Esophagus muscularis mucosa (tissue), 4 donors: ENCODE data around the gene ARFGAP1. TPM values are rescaled to one million over a fixed set of nuclear protein-coding genes. Genes with fewer than 3 reads are reported as not detected.

ENCODE experiments used
- DNase-seq: peaks from one replicate; pipeline ENCODE4 v3.0.0-alpha.2; 2017; ENCODE audit errors: extremely low spot score
- H3K27ac ChIP-seq, 4 donors: fragments of 200-600 bp; sonication (generic); replicated peaks in 1 of 4; 1 replicate in 3 of 4; 2 replicates in 1 of 4; pipeline ENCODE4 v1.5.1; 2016 to 2019; ENCODE audit warnings: mild to moderate bottlenecking in 1 of 4
- H3K27me3 ChIP-seq, 4 donors: fragments of 200-600 bp; sonication (generic); one replicate each; pipeline versions ENCODE4 v1.5.1 to v1.6.0; 2016 to 2019
- H3K36me3 ChIP-seq, 4 donors: fragments of 200-600 bp; sonication (generic); one replicate each; pipeline ENCODE4 v1.5.1; 2016 to 2019
- H3K4me1 ChIP-seq, 4 donors: fragments of 200-600 bp; sonication (generic); one replicate each; pipeline ENCODE4 v1.5.1; 2016 to 2019
- H3K4me3 ChIP-seq, 4 donors: fragments of 200-600 bp; sonication (generic); 1 replicate in 2 of 4; 2 replicates in 2 of 4; pipeline ENCODE4 v1.5.1; 2016 to 2019; ENCODE audit warnings: mild to moderate bottlenecking in 4 of 4, moderate library complexity in 1 of 4
- H3K9me3 ChIP-seq, 4 donors: fragments of 200-600 bp; sonication (generic); 1 replicate in 3 of 4; 2 replicates in 1 of 4; pipeline ENCODE4 v1.5.1; 2016 to 2019
- CTCF ChIP-seq, 3 experiments: fragments of 200-600 bp in 2 of 3; fragments of 450-650 bp in 1 of 3; sonication (generic) in 2 of 3; IDR thresholded peaks; one replicate each; pipeline ENCODE4 v1.5.1; 2017 to 2019; ENCODE audit warnings: antibody characterized with exemption in 3 of 3, mild to moderate bottlenecking in 2 of 3, moderate library complexity in 1 of 3
- EP300 ChIP-seq: sonication (generic); formaldehyde crosslinking; IDR thresholded peaks from one replicate; pipeline ENCODE4 v1.6.1; 2017; ENCODE audit warnings: antibody characterized with exemption
- POLR2A ChIP-seq: fragments of 450-650 bp; IDR thresholded peaks from one replicate; pipeline ENCODE4 v1.6.1; 2017; ENCODE audit warnings: antibody characterized with exemption, moderate library complexity, mild to moderate bottlenecking, low read depth
- POLR2AphosphoS5 ChIP-seq, 2 donors: sonication (generic); formaldehyde crosslinking; IDR thresholded peaks; one replicate each; pipeline ENCODE4 v1.6.1; 2017; ENCODE audit warnings: antibody characterized with exemption in 2 of 2
- WGBS: methylation state at CpG from one replicate; pipeline ENCODE4 v1.1.5; 2018; 5-methylcytosine and 5-hydroxymethylcytosine counted together
- intact Hi-C: fragments of 100-400 bp; cut with DNase I; formaldehyde crosslinking; loops from one replicate; pipeline ENCODE4 v1.15.1; 2023
- total RNA-seq, 4 donors: library from RNA; depleted of rRNA; stranded (reverse); fragments of >200 nt; gene quantifications; one replicate each; pipeline versions ENCODE4 v1.1.0 to v1.2.1, GENCODE V29; 2016

The ARFGAP1 gene
- total RNA-seq, 4 donors from 2014 or later: 35.8 to 50.9 (median 39.5) TPM

DNA sequence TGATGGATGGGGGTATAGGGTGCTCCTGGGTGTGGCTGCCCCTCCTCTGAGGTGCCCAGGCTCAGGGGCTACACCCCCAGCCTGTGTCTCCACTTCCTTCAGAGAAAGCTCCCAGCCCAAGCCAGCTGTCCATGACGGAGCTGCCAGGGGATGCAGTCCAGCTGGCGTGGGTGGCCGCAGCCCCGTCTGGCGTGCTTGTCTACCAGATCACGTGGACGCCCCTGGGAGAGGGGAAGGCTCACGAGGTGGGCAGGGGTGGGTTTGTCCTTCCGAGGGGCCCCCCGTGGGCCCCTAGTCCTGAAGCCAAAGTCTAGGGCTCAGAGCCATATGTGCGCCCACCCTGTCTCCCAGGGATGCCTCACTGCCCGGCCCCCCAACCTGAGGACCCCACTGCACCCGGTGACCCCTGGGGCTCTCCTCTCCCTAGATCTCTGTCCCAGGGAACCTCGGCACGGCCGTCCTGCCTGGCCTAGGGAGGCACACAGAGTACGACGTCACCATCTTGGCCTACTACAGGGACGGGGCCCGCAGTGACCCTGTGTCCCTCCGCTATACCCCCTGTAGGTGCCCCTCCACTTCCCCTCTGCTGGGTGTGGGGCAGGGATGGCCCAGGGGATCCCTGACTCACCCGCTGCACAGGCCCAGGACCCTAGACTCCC lies 40.2 kb downstream of the ARFGAP1 start:
- Histone ChIP-seq H3K27me3 (peaks cover 0 to 70% (median 12%) of the 10 kb centered on the region in 4 donors), H3K27ac (no peak overlapping the region), H3K4me1 (peaks cover 0 to 20% (median 14%) of the 10 kb centered on the region in 4 donors), H3K9me3 (no peaks in the 10 kb centered on the region), H3K4me3 (no peak overlapping the region), H3K36me3 (no peaks in the 10 kb centered on the region)
- intact Hi-C loops: no loop called here
- no peak for DNase-seq
- no peak for TF ChIP-seq POLR2A
- TF ChIP-seq POLR2AphosphoS5 (IDR thresholded peaks at IDR 0.05): no peak
- TF ChIP-seq CTCF (IDR thresholded peaks at IDR 0.05): no peak
- no peak for TF ChIP-seq EP300
- 61% methylated on average over 7 of the region's 22 CpGs for WGBS

- DNase-seq: no peak
- Histone ChIP-seq H3K4me3 (no peak overlapping the region), H3K4me1 (peaks cover 0 to 20% (median 14%) of the 10 kb centered on the region in 4 donors), H3K36me3 (no peaks in the 10 kb centered on the region), H3K27me3 (peaks cover 0 to 67% (median 10%) of the 10 kb centered on the region in 4 donors), H3K27ac (no peak overlapping the region), H3K9me3 (no peaks in the 10 kb centered on the region)
- TF ChIP-seq POLR2AphosphoS5 (IDR thresholded peaks at IDR 0.05): no peak
- TF ChIP-seq EP300: no peak
- TF ChIP-seq POLR2A: no peak
- TF ChIP-seq CTCF (IDR thresholded peaks at IDR 0.05): no peak
- intact Hi-C loops: no loop called here
- 79% methylated on average over 19 of the region's 25 CpGs for WGBS
These were observed 40.9 kb downstream of the ARFGAP1 start for GRCh38 chr20:63313349-63314014.

DNA sequence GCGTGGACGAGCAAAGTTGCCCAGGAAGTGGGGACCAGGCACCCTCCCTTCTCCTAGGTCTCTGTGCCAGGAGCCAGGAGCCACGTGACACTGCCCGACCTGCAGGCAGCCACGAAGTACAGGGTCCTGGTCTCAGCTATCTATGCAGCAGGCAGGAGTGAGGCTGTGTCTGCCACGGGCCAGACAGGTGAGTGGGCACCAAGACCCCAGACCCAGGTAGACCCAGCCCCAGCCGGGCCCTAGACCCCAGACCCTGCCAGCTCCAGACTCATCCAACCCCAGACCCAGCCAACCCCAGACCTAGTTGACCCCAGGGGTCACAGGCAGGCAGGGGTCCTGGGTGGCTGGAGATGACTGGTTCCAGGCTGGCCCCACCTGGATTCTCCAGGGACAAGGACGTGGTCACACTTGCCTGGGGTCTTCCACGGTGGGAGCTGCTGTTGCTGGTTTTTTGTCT lies 41.4 kb downstream of the ARFGAP1 start:
- DNase-seq: no peak
- Histone ChIP-seq H3K36me3 (no peaks in the 10 kb centered on the region), H3K27ac (no peak overlapping the region), H3K27me3 (peaks cover 0 to 67% (median 6%) of the 10 kb centered on the region in 4 donors), H3K9me3 (no peaks in the 10 kb centered on the region), H3K4me1 (peaks cover 0 to 20% (median 14%) of the 10 kb centered on the region in 4 donors), H3K4me3 (no peak overlapping the region)
- intact Hi-C loops: no loop called here
- 84% methylated on average over 6 of the region's 9 CpGs for WGBS
- no peak for TF ChIP-seq POLR2AphosphoS5 (IDR thresholded peaks at IDR 0.05)
- TF ChIP-seq EP300: no peak
- no peak for TF ChIP-seq CTCF (IDR thresholded peaks at IDR 0.05)
- no peak for TF ChIP-seq POLR2A

DNA sequence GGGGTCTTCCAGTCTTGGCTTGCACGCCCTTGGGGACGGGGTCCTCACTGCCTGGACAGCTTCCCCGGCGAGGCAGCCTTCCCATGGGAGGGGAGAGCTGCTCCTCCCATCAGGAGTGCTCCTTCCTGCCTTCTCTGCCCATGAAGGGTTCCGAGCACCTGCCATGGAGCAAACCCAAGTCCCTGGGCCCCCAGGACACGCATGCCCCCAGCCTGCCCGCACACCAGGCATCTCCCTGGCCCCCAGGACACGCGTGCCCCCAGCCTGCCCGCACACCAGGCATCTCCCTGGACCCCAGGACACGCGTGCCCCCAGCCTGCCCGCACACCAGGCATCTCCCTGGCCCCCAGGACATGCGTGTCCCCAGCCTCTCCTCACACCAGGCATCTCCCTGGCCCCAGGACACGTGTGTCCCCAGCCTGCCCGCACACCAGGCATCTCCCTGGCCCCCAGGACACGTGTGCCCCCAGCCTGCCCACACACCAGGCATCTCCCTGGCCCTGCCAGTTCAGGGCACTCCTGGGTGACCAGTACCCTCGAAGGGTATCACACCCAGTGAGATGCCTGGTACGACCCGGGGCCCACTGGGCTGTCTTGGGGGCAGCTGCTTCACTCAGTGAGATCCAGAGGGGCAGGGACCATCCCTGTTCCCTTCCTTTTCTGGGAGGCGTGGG lies 42.1 kb downstream of the ARFGAP1 start:
- H3K9me3 ChIP-seq: no peaks in the 10 kb centered on the region
- WGBS: 76% methylated on average over 15 of the region's 21 CpGs
- TF ChIP-seq POLR2A (no peak), EP300 (no peak), POLR2AphosphoS5 (IDR thresholded peaks at IDR 0.05) (no peak), CTCF (IDR thresholded peaks at IDR 0.05) (no peak)
- intact Hi-C loops: no loop called here
- H3K4me1 ChIP-seq: peaks cover 0 to 14% (median 11%) of the 10 kb centered on the region in 4 donors
- no peak for DNase-seq
- no peaks in the 10 kb centered on the region for H3K36me3 ChIP-seq
- peaks cover 0 to 67% (median 1%) of the 10 kb centered on the region in 4 donors for H3K27me3 ChIP-seq
- H3K4me3 ChIP-seq: no peak overlapping the region
- H3K27ac ChIP-seq: no peak overlapping the region
